Astrocyte (in vitro differentiated cells and primary cell): ENCODE measurements around the gene COL4A5. TPM values are rescaled to one million over a fixed set of nuclear protein-coding genes. Genes with fewer than 3 reads are reported as not detected.

ENCODE experiments used
- DNase-seq: peaks from one replicate; pipeline ENCODE4 v3.0.0-alpha.2; 2010; ENCODE audit warnings: low read depth
- FAIRE-seq: peaks from 2 replicates; lab custom pipeline; 2011; peaks lifted over from hg19 to GRCh38; lab: Jason Lieb, UNC
- H2AFZ ChIP-seq: 2 replicates; pipeline ENCODE4 v1.6.0; 2012; ENCODE audit warnings: low read depth, low read length, inconsistent platforms
- H3K27ac ChIP-seq: 2 replicates; pipeline ENCODE4 v1.5.1; 2011; ENCODE audit warnings: low read depth, low read length, inconsistent platforms
- H3K27me3 ChIP-seq: 2 replicates; pipeline ENCODE4 v1.6.0; 2011; ENCODE audit warnings: low read length, inconsistent platforms; ENCODE audit not compliant: insufficient read depth
- H3K36me3 ChIP-seq: 2 replicates; pipeline ENCODE4 v1.5.1; 2011; ENCODE audit warnings: low read length, inconsistent platforms; ENCODE audit not compliant: insufficient read depth
- H3K4me1 ChIP-seq: 2 replicates; pipeline ENCODE4 v1.5.1; 2011; ENCODE audit warnings: low read length, inconsistent platforms; ENCODE audit not compliant: insufficient read depth
- H3K4me2 ChIP-seq: 2 replicates; pipeline ENCODE4 v1.6.0; 2012; ENCODE audit warnings: low read length, inconsistent platforms
- H3K4me3 ChIP-seq: 2 replicates; pipeline ENCODE4 v1.5.1; 2011; ENCODE audit warnings: low read depth, mild to moderate bottlenecking, low read length, inconsistent platforms; ENCODE audit not compliant: insufficient read depth
- H3K79me2 ChIP-seq: 2 replicates; pipeline ENCODE4 v1.6.0; 2012; ENCODE audit warnings: mild to moderate bottlenecking, low read length, inconsistent platforms; ENCODE audit not compliant: insufficient read depth
- H3K9ac ChIP-seq: 2 replicates; pipeline ENCODE4 v1.6.0; 2012; ENCODE audit warnings: mild to moderate bottlenecking, low read length, inconsistent platforms
- H3K9me3 ChIP-seq: 2 replicates; pipeline ENCODE4 v1.5.1; 2012; ENCODE audit warnings: low read depth, mild to moderate bottlenecking, low read length, inconsistent platforms; ENCODE audit not compliant: insufficient read depth
- H4K20me1 ChIP-seq: 2 replicates; pipeline ENCODE4 v1.6.0; 2012; ENCODE audit warnings: low read length, inconsistent platforms; ENCODE audit not compliant: insufficient read depth
- H3K27ac Mint-ChIP-seq: one replicate; pipeline ENCODE4 v1.8.0; 2021; ENCODE audit warnings: mild to moderate bottlenecking, mixed read lengths; ENCODE audit not compliant: unreplicated experiment
- H3K27me3 Mint-ChIP-seq: one replicate; pipeline ENCODE4 v1.8.0; 2021; ENCODE audit warnings: low read depth, mixed read lengths; ENCODE audit not compliant: unreplicated experiment
- H3K36me3 Mint-ChIP-seq: one replicate; pipeline ENCODE4 v1.8.0; 2021; ENCODE audit warnings: low read depth, mixed read lengths; ENCODE audit not compliant: unreplicated experiment
- H3K4me1 Mint-ChIP-seq: one replicate; pipeline ENCODE4 v1.8.0; 2021; ENCODE audit warnings: low read depth, mixed read lengths; ENCODE audit not compliant: unreplicated experiment
- H3K4me3 Mint-ChIP-seq: one replicate; pipeline ENCODE4 v1.8.0; 2021; ENCODE audit warnings: mild to moderate bottlenecking, moderate library complexity, mixed read lengths; ENCODE audit not compliant: unreplicated experiment
- H3K9me3 Mint-ChIP-seq: one replicate; pipeline ENCODE4 v1.8.0; 2021; ENCODE audit warnings: mild to moderate bottlenecking, mixed read lengths; ENCODE audit not compliant: unreplicated experiment
- CTCF ChIP-seq: IDR thresholded peaks from 2 replicates; pipeline ENCODE4 v1.5.1; 2011; ENCODE audit warnings: low read depth, mild to moderate bottlenecking, inconsistent platforms, low read length, moderate library complexity; ENCODE audit not compliant: insufficient read depth
- EZH2 ChIP-seq: IDR thresholded peaks from 2 replicates; pipeline ENCODE4 v1.6.1; 2012; ENCODE audit warnings: mild to moderate bottlenecking, low read length, inconsistent platforms; ENCODE audit not compliant: insufficient read depth
- total RNA-seq: library from RNA; stranded (reverse); gene quantifications from 2 replicates; pipeline ENCODE4 v1.2.1, GENCODE V29; 2021

COL4A5 gene
- total RNA-seq, 1 donor from 2014 or later, result 57.1 TPM

- H3K4me1 ChIP-seq, result no peaks in the 10 kb centered on the region
- Mint-ChIP-seq H3K9me3 (no peaks in the 10 kb centered on the region), H3K4me3 (no peak overlapping the region), H3K36me3 (no peaks in the 10 kb centered on the region), H3K27ac (no peak overlapping the region), H3K27me3 (no peaks in the 10 kb centered on the region), H3K4me1 (no peaks in the 10 kb centered on the region)
- TF ChIP-seq CTCF (no peak), EZH2 (no peak)
- H3K9me3 ChIP-seq, result no peaks in the 10 kb centered on the region
- no peak overlapping the region for H2AFZ ChIP-seq
- no peak for DNase-seq
- no peak overlapping the region for H3K9ac ChIP-seq
- H3K4me3 ChIP-seq, result no peak overlapping the region
- no peak overlapping the region for H3K4me2 ChIP-seq
- H3K27ac ChIP-seq, result no peak overlapping the region
- H3K27me3 ChIP-seq, result no peaks in the 10 kb centered on the region
- no peaks in the 10 kb centered on the region for H3K36me3 ChIP-seq
- no peaks in the 10 kb centered on the region for H4K20me1 ChIP-seq
- FAIRE-seq, result peak; percentile 13
- H3K79me2 ChIP-seq, result no peaks in the 10 kb centered on the region
Observed at GRCh38 chrX:108558217-108558616, 118.6 kb downstream of the COL4A5 start.

GRCh38 chrX:108573136-108573535 is 133.5 kb downstream of the COL4A5 start:
- Histone ChIP-seq H3K36me3 (no peaks in the 10 kb centered on the region), H3K79me2 (no peaks in the 10 kb centered on the region), H3K27ac (no peak overlapping the region), H2AFZ (no peak overlapping the region), H3K9ac (no peak overlapping the region), H3K4me3 (no peak overlapping the region), H3K4me1 (no peaks in the 10 kb centered on the region), H3K27me3 (no peaks in the 10 kb centered on the region), H4K20me1 (no peaks in the 10 kb centered on the region), H3K4me2 (no peak overlapping the region), H3K9me3 (no peaks in the 10 kb centered on the region)
- H3K9me3 Mint-ChIP-seq, result no peaks in the 10 kb centered on the region
- H3K27me3 Mint-ChIP-seq, result no peaks in the 10 kb centered on the region
- H3K36me3 Mint-ChIP-seq, result no peaks in the 10 kb centered on the region
- FAIRE-seq, result no peak
- no peak for DNase-seq
- H3K4me1 Mint-ChIP-seq, result no peaks in the 10 kb centered on the region
- H3K27ac Mint-ChIP-seq, result no peak overlapping the region
- no peak overlapping the region for H3K4me3 Mint-ChIP-seq
- TF ChIP-seq CTCF (no peak), EZH2 (no peak)

GRCh38 chrX:108582151-108582550 is 142.5 kb downstream of the COL4A5 start:
- Mint-ChIP-seq H3K27ac (no peak overlapping the region), H3K4me3 (no peak overlapping the region), H3K36me3 (no peaks in the 10 kb centered on the region), H3K9me3 (no peaks in the 10 kb centered on the region), H3K4me1 (no peaks in the 10 kb centered on the region), H3K27me3 (no peaks in the 10 kb centered on the region)
- Histone ChIP-seq H3K79me2 (no peaks in the 10 kb centered on the region), H2AFZ (no peak overlapping the region), H4K20me1 (no peaks in the 10 kb centered on the region), H3K9me3 (no peaks in the 10 kb centered on the region), H3K9ac (no peak overlapping the region), H3K4me2 (no peak overlapping the region), H3K36me3 (no peaks in the 10 kb centered on the region), H3K4me3 (no peak overlapping the region), H3K27me3 (no peaks in the 10 kb centered on the region), H3K27ac (no peak overlapping the region), H3K4me1 (no peaks in the 10 kb centered on the region)
- no peak for TF ChIP-seq EZH2
- no peak for TF ChIP-seq CTCF
- FAIRE-seq (peak; percentile 67), DNase-seq (no peak)
